A549 treated with CORT108297 at 1 μM for 4 hours (cell line): ENCODE results near the gene TBC1D3D. TPM values are rescaled to one million over a fixed set of nuclear protein-coding genes. Genes with fewer than 3 reads are reported as not detected.

Experiments used
- total RNA-seq: library from RNA; stranded (reverse); fragments of 200-300 nt; extraction: Qiagen RNA extraction; gene quantifications from 5 replicates; pipeline ENCODE4 v1.2.3, GENCODE V29; 2022

The TBC1D3D gene
- total RNA-seq, result 0.05 to 0.16 TPM (median 0.10 TPM) in 4 of 5 replicates, not detected in the other

GRCh38 chr17:38003676-38004075, at the start of gene TBC1D3D:
TSS of gene TBC1D3D (plus strand) at chr17:38003976. CDS start at chr17:38005561, 1,585 bp downstream.

DNA sequence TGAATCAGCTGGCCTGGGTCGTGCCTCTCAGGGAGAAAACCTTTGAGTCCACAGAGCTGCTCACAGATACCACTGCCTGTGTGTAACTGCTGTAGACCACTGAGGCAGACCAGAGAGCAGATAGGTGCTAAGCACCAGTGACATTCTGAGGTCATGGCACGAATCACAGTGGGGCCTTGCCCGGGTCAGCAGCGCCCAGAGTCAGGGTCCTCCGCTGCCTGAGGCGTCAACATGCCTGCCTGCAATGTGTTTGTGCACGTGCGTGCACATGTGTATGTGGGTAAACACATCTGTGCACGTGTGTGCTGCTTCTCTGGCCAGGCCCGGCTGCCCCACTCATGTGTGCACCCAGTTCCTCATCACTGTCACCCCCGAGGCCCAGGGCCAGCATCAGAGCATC, 14.8 kb upstream of the TBC1D3D start, which contains the start of gene TBC1D3L:
TBC1D3L (minus strand) TSS at position 101 of the 400 bp plus-strand sequence. CDS start 1,540 bp downstream, outside the sequence.

Other genes starting within 250 kb of the TBC1D3D start
- gene TBC1D3K, start 79.6 kb upstream of the TBC1D3D start, total RNA-seq, result not detected in 5 replicates
- gene TBC1D3L, start 14.9 kb upstream of the TBC1D3D start, total RNA-seq, result 9.0 to 14.5 TPM (median 12.6 TPM) in 5 replicates
- not detected in 5 replicates for gene TBC1D3C, start 64.7 kb downstream of the TBC1D3D start, total RNA-seq
- not detected in 5 replicates for gene TBC1D3E, start 124.0 kb downstream of the TBC1D3D start, total RNA-seq
- not detected in 5 replicates for gene TBC1D3, start 188.6 kb downstream of the TBC1D3D start, total RNA-seq